ENCODE data around the gene MYB. TPM values are rescaled to one million over a fixed set of nuclear protein-coding genes. Genes with fewer than 3 reads are reported as not detected.

The MYB gene
- total and polyA plus RNA-seq, 2 of the 13 experiments (the other 11 are each of a cell fraction or from before 2014, with no cell fraction given) = 0.04 to 0.20 TPM

DNA sequence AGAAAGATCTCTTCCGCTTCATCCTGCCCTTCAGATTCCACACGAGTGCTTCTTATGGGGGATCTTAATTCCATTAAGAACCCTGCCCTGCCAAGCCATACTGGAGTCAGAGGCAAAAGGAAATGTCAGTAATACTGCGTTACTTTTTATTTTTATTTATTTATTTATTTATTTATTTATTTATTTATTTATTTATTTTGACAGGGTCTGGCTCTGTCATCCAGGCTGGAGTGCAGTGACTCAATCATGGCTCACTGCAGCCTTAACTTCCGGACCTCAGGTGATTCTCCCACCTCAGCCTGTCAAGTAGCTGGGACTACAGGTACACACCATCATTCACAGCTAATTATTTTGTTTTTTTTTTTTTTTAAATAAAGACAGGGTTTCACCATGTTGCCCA is 79.5 kb downstream of the MYB start (continued):
- no peak for TF ChIP-seq SIX4 (CRISPR knock-in tag; IDR thresholded peaks at IDR 0.05)
- no peak for TF ChIP-seq CREM (IDR thresholded peaks at IDR 0.05)
- no peak for TF ChIP-seq CREM (CRISPR knock-in tag; IDR thresholded peaks at IDR 0.05)

DNA sequence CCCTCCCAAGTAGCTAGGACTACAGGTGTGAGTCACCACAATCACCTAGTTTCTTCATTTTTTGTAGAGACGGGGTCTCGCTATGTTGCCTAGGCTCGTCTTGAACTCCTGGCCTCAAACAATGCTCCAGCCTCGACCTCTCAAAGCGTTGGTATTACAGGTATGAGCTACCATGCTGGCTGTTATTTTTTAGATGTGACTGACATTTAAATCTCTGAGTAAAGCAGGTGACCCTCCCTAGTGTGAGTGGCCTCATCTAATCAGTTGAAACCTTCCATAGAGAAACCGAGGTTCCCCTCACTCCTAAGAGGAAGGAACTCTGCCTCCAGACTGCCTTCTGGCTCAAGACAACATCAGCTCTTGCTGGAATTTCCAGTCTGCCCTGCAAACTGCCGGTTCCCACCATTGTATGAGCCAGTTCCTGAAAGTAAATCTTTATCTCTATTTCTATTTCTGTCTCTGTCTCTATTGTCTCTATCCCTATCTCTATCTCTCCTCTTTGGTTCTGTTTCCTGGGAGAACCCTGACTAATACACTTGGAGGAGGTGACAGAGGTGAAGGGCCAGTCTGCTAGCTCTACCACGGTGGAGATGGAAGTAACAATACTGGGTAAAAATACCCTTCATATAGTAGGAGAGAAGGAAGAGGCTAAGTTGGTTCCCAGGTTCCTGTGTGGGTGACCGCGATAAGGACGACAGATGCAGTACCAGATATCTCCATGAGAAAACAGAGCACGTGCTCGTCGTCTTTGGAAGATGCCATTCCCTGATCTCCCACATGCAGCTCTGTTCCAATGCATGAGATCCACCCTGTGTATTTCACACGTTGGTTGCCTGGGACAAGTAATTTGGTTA is 81.0 kb downstream of the MYB start:
- H2AFZ ChIP-seq (ENCODE audit: low read length) = no peak overlapping the region
- ATAC-seq (peak; percentile 32; the same call in 2 of the 3 replicates), DNase-seq (ENCODE audit: low spot score) (no peak), FAIRE-seq (no peak)
- H3K27ac ChIP-seq (ENCODE audit: extremely low read length, insufficient read depth, low read length) = no peak overlapping the region
- no peak for TF ChIP-seq NONO (IDR thresholded peaks at IDR 0.05)
- no peak for TF ChIP-seq NONO (CRISPR knock-in tag; conservative IDR thresholded peaks at IDR 0.05)
- peak; percentile 39 for TF ChIP-seq MNT (IDR thresholded peaks at IDR 0.05)
- peaks cover 14% of the 10 kb centered on the region for H3K4me1 ChIP-seq (ENCODE audit: insufficient read depth, low read length)
- no peaks in the 10 kb centered on the region for H3K79me2 ChIP-seq (ENCODE audit: insufficient read depth, low read length)
- intact Hi-C loops (cut with micrococcal nuclease; ENCODE audit: unreplicated experiment) = no loop called here
- in situ Hi-C loops (cut with HindIII; ENCODE audit: extremely low pct_ligation_motif_present, low pct_unique_long_range_greater_than_20kb) = no loop called here
- whole genome bisulfite sequencing (ENCODE audit: low lambda C conversion rate) = 49% methylated on average over 15 of the region's 15 CpGs
- ChIA-PET POLR2A (no interaction called here), CTCF (ENCODE audit: low intra/inter-chr PET ratio, low total read pairs) (no interaction called here)
- peaks cover 0 to 18% of the 10 kb centered on the region in 2 experiments; a peak in 2 of 5 replicates for H3K27me3 ChIP-seq (ENCODE audit: control insufficient read depth in 1 of 2, insufficient read depth in 2 of 2, low read length in 2 of 2)
- no peak overlapping the region for H3K4me2 ChIP-seq (ENCODE audit: low read depth, low read length)
- no TSS peak for BruUV-seq (replicated peaks)
- H3K4me3 ChIP-seq (replicated peaks in 1 of 3; ENCODE audit: insufficient read depth in 1 of 3, low read depth in 2 of 3, low read length in 3 of 3) = no peak overlapping the region
- H3K9me3 ChIP-seq (ENCODE audit: low read length) = no peaks in the 10 kb centered on the region
- H3K36me3 ChIP-seq (replicated peaks in 1 of 2; ENCODE audit: control insufficient read depth in 1 of 2, insufficient read depth in 2 of 2, low read length in 2 of 2) = no peaks in the 10 kb centered on the region
- H3K9ac ChIP-seq (ENCODE audit: insufficient read depth, low read depth, low read length) = no peak overlapping the region
- no peaks in the 10 kb centered on the region for H4K20me1 ChIP-seq (ENCODE audit: insufficient read depth, low read length)
